GM12892 (cell line): ENCODE data around the gene ZBTB46. TPM values are rescaled to one million over a fixed set of nuclear protein-coding genes. Genes with fewer than 3 reads are reported as not detected.
"Not testable (repeated sequence)": the region's sequence is repeated elsewhere in the genome, so short reads cannot be mapped to it uniquely, and the experiment has no call there.

Experiments
- DNase-seq: peaks from one replicate; pipeline ENCODE4 v3.0.0; 2011; ENCODE audit not compliant: insufficient read length
- FAIRE-seq: peaks from 2 replicates; lab custom pipeline; 2011; peaks lifted over from hg19 to GRCh38; lab: Jason Lieb, UNC
- POLR2A ChIP-seq: IDR thresholded peaks from 2 replicates; pipeline ENCODE4 v1.6.1; 2011; ENCODE audit warnings: low read depth, low read length, control low read depth
- POLR2AphosphoS5 ChIP-seq: IDR thresholded peaks from 2 replicates; pipeline ENCODE4 v1.6.1; 2011; ENCODE audit warnings: low read depth, low read length, control low read depth
- TAF1 ChIP-seq: IDR thresholded peaks from 2 replicates; pipeline ENCODE4 v1.6.1; 2011; ENCODE audit warnings: low read depth, mild to moderate bottlenecking, control low read depth, low read length, borderline replicate concordance
- polyA plus RNA-seq: library from polyadenylated mRNA; unstranded; fragments of >200 nt; gene quantifications from one replicate; pipeline ENCODE4 v1.2.1, GENCODE V29; 2012; ENCODE audit warnings: missing spikeins, inconsistent platforms; ENCODE audit not compliant: missing spikeins

Gene ZBTB46, protein sequence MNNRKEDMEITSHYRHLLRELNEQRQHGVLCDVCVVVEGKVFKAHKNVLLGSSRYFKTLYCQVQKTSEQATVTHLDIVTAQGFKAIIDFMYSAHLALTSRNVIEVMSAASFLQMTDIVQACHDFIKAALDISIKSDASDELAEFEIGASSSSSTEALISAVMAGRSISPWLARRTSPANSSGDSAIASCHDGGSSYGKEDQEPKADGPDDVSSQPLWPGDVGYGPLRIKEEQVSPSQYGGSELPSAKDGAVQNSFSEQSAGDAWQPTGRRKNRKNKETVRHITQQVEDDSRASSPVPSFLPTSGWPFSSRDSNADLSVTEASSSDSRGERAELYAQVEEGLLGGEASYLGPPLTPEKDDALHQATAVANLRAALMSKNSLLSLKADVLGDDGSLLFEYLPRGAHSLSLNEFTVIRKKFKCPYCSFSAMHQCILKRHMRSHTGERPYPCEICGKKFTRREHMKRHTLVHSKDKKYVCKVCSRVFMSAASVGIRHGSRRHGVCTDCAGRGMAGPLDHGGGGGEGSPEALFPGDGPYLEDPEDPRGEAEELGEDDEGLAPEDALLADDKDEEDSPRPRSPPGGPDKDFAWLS
- 1.00 TPM for polyA plus RNA-seq

DNA sequence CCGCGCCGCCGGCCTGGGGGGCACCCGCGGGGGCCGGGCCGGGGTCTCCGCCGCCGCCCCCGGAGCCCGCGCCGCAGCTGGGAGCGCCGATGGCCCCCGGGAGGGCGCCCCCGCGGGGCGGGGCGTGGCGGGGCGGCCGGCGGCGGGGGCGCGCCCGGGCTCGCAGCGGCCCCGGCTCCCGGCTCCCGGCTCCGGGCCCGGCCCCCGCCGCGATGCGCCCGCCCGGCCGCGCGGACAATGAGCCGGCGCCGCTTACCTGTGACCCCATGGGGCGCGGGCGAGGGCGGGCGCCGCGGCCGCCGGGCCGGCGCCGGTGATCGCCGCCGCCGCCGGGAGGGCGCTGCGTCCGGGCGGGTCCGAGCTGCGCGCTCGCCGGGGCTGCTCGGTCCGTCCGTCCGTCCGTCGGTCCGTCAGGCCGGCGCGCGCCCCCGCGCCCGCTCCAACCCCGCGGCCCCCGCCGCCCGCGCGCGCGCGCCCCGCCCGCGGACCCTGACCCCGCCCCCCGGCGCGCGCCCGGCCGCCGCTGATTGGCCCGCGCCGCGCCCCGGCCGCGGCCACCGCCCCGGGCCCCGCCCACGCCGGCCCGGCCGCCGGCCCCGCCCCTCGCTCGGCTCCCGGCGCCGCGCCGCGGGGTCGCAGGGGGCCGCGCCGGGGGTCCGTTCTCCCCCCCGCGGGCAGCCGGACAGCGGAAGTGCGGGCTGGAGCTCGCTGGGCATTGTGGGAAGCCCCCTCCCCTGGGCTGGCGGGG, at the start of gene ZBTB46:
TSS of gene ZBTB46 (minus strand) at position 424 of the 748 bp plus-strand sequence. CDS start 40,507 bp downstream, outside the sequence.
- FAIRE-seq = no peak
- DNase-seq = peak; percentile 94
- no peak for TF ChIP-seq POLR2AphosphoS5
- no peak for TF ChIP-seq POLR2A

DNA sequence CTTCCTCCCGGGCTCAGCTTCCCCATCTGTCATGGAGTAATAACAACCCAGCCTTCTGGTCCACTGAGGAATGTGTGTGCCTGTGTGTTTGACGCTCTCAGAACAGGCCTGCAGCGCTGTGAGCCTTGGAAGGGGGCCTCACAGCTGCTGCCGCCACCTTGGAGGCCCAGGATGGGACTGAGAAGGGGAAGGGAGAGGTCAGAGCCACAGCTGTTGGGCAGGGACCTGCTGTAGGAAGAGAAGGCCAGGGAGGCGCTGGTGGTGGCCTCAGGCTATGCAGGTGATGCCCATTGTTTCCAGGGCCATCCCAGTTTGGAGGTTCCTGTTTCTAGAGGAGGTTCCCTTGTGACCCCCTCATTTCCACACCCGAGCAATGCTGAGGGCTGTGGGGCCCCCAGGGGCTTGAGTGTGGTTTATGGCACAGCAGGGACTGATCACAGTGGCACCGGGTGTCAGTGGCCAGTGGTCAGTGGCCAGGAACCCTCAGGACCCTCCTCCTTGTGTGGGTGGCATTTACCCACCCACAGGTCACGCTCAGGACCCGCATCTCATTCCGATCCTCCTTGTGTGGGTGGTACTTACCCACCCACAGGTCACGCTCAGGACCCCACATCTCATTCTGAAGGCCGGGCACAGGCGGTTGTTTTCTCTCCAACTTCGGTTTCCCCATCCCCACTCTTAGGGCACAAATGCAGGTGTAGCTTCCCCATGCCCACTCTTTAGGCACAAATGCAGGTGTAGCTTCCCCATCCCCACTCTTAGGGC, 48.0 kb upstream of the ZBTB46 start:
- TF ChIP-seq POLR2A = no peak
- no peak for TF ChIP-seq POLR2AphosphoS5
- no peak for TF ChIP-seq TAF1
- FAIRE-seq (no peak), DNase-seq (no peak)

DNA sequence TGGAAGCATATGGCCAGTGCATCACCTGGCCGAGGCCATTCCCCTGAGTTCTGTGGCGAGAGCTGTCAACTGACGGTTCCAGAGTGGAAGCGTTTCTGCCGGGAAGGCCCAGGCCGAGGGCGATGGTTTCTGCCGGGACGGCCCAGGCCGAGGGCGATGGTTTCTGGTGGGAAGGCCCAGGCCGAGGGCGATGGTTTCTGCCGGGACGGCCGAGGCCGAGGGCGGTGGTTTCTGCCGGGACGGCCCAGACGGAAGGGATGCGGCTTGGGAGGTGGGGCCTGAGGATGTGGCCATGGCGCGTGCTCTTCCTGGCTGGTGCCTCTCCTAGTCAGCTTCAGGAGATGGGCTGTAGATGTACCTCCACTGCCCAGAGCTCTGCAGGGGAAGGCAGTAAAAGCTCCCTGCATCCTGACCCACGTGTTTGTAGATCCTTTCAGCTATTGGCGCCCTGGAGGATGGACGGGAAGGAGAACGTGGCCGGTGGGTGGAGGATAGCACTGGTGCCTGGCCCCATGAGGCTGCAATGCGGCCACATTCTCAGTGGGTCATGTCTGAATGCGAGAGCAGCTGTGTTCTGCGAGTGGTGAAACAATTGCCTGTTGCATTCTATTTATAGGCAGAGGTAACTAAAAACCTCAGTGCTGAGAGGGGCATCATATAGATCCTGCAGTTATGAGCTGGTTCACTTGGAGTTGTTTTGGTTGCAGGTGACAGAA, 46.8 kb upstream of the ZBTB46 start:
- FAIRE-seq = no peak
- TF ChIP-seq TAF1 = no peak
- no peak for TF ChIP-seq POLR2A
- no peak for TF ChIP-seq POLR2AphosphoS5
- no peak for DNase-seq

- TF ChIP-seq POLR2AphosphoS5 = no peak
- no peak for TF ChIP-seq POLR2A
- TF ChIP-seq TAF1 = no peak
- no peak for DNase-seq
- FAIRE-seq = no peak
Measured at GRCh38 chr20:63876489-63877036, 45.5 kb upstream of the ZBTB46 start.

DNA sequence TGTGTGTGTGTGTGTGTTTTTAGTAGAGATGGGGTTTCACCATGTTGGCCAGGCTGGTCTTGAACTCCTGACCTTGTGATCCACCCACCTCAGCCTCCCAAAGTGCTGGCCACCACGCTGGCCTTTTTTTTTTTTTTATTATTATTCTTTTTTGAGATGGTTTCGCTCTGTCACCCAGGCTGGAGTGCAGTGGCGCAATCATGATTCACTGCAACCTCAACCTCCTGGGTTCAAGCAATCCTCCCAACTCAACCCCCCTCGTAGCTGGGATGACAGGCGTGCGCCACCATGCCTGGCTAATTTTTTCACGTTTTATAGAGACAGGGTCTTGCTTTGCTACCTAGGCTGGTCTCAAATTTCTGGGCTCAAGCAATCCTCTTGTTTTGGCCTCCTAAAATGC, 43.2 kb upstream of the ZBTB46 start:
- FAIRE-seq, DNase-seq: not testable (repeated sequence)

DNA sequence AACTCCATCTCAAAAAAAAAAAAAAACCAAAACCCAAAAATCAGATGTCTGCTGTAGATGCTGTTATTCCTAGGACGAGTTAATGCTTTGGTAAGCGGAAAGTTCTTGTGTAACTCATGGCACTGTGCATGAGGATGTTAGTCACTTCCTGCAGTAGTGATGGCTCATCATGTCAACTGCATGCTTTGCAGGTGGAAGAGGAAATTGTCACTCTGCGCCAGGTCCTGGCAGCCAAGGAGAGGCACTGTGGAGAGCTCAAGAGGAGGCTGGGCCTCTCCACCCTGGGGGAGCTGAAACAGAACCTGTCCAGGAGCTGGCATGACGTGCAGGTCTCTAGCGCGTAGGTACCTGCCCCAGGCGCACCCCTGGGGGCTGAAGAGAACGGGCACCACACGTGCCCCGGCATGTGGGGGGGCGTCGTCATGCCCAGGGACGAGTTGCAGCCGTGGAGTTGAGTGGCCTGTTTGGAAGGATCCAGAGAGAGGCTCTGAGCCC, 42.5 kb upstream of the ZBTB46 start:
- no peak for FAIRE-seq
- DNase-seq = no peak

GRCh38 chr20:63868264-63868663, 37.2 kb upstream of the ZBTB46 start:
- TF ChIP-seq TAF1 = no peak
- TF ChIP-seq POLR2AphosphoS5 = no peak
- DNase-seq = no peak
- no peak for FAIRE-seq

More for the DNA sequence above, 42.5 kb upstream of the ZBTB46 start:
- TF ChIP-seq POLR2AphosphoS5 (no peak), POLR2A (no peak), TAF1 (no peak)

DNA sequence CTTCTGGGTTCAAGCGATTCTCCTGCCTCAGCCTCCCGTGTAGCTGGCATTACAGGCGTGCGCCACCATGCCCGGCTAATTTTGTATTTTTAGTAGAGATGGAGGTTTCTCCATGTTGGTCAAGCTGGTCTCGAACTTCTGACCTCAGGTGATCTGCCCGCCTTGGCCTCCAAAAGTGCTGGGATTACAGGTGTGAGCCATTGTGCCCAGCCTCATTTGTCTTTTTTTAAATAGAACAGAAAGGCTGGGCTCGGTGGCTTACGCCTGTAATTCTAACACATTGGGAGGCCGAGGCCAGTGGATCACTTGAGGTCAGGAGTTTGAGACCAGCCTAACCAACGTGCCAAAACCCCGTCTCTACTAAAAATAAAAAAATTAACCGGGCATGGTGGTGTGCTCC, 36.0 kb upstream of the ZBTB46 start:
- FAIRE-seq, DNase-seq: not testable (repeated sequence)

GRCh38 chr20:63864978-63865640, 34.0 kb upstream of the ZBTB46 start, which contains the start of gene TPD52L2:
TSS of gene TPD52L2 (plus strand) at chr20:63865270. CDS start at chr20:63865366, 96 bp downstream.
- FAIRE-seq = peak; percentile 98
- peak; percentile 96 for DNase-seq
- TF ChIP-seq POLR2A (peak; percentile 96), POLR2AphosphoS5 (peak; percentile 83), TAF1 (peak; percentile 63; the same call in 1 of the 2 replicates)

DNA sequence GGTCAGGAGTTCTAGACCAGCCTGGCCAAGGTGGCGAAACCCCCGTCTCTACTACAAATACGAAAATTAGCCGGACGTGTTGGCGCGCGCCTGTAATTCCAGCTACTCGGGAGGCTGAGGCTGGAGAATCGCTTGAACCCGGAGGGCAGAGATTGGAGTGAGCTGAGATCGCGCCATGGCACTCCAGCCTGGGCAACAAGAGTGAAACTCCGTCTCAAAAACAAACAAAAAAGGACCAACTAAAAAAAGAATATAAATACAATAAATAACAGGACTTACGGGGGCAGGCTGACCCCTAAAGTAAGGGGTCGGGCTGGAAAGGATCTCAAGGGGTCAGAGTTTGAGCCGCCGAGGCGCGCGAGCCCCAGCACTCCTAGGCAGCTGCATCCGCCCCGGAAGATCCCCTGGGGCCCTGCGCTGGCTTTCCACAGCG, 33.5 kb upstream of the ZBTB46 start:
- no peak for TF ChIP-seq TAF1
- TF ChIP-seq POLR2AphosphoS5 = no peak
- no peak for TF ChIP-seq POLR2A
- DNase-seq (no peak), FAIRE-seq (no peak)
